ENCODE results near the gene TBC1D14. TPM values are rescaled to one million over a fixed set of nuclear protein-coding genes. Genes with fewer than 3 reads are reported as not detected.

The TBC1D14 gene
- total RNA-seq, 2 experiments from 2014 or later, result 39.4 to 39.8 TPM

GRCh38 chr4:7052313-7052712 is 142.7 kb downstream of the TBC1D14 start:
- no peaks in the 10 kb centered on the region for H3K27me3 Mint-ChIP-seq (ENCODE audit: low read depth)
- DNase-seq, result no peak
- no peak for ATAC-seq
- peaks cover 23% of the 10 kb centered on the region for H3K4me1 Mint-ChIP-seq (ENCODE audit: low read depth)
- ChIA-PET CTCF (interaction anchor here (0.8 to 1.0 kb wide), 2 partner anchors 9 to 10 kb away, joined by 4 to 5 read pairs; a partner anchor contains a TSS), POLR2A (interaction anchor here (1.4 to 1.5 kb wide), 2 partner anchors 10 to 15 kb away, joined by 6 to 13 read pairs; partner anchors contain the start of gene GRPEL1)
- no peak overlapping the region for H3K4me3 Mint-ChIP-seq
- peaks cover 12% of the 10 kb centered on the region for H3K36me3 Mint-ChIP-seq (ENCODE audit: low read depth)
- no peaks in the 10 kb centered on the region for H3K9me3 Mint-ChIP-seq (ENCODE audit: insufficient read depth)
- H3K27ac Mint-ChIP-seq, result peak overlapping the region; percentile 63

DNA sequence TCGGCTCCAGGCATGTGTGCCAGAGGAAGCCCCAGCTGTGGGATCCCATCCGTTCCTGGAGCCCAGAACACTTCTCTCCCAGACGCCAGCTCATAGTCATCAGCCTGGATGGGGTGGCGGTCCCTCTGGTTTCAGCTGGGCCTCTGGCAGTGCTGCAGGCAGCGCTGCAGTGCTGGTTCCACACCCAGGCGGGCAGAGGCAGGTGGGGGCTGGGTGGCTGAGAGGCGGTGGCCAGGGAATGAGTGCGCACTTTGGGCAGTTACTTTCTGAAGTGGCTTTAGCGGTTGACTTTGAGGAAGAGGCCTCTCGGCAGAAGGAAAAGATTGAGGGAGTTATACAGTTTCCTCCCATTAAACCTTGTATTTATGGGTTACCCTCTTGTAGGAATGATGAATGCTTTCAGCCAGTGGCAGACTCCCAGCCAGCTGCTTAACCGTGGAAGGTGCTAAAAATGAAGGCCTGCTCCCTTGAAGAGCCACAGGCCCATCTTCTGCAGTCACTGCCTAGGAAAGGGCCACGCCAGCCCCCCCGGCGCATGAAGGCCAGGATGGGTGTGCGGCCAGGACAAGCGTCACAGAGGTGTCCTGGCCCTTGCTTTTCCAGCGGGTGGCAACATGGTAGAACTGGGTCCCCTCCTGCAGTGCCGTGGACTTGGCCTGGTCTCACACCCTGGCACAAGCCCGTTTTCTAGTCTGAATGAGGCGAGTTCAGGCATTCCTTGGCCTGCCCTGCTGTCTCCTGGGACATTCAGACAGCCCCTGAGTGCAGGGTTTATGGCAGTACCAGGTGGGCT is 143.5 kb downstream of the TBC1D14 start:
- Mint-ChIP-seq H3K4me1 (ENCODE audit: low read depth) (peaks cover 21% of the 10 kb centered on the region), H3K36me3 (ENCODE audit: low read depth) (peaks cover 16% of the 10 kb centered on the region), H3K27ac (peak overlapping the region; percentile 63), H3K4me3 (no peak overlapping the region), H3K27me3 (ENCODE audit: low read depth) (no peaks in the 10 kb centered on the region), H3K9me3 (ENCODE audit: insufficient read depth) (no peaks in the 10 kb centered on the region)
- POLR2A ChIA-PET, result interaction anchor here (1.4 to 1.5 kb wide), 2 partner anchors 9 to 14 kb away, joined by 6 to 13 read pairs; partner anchors contain the start of gene GRPEL1
- DNase-seq (no peak), ATAC-seq (peak; percentile 24)
- CTCF ChIA-PET, result interaction anchor here (0.8 to 4.3 kb wide), 3 partner anchors 9 to 15 kb away, joined by 4 to 27 read pairs (median 5); partner anchors contain the start of gene GRPEL1

- DNase-seq, result no peak
- Mint-ChIP-seq H3K27me3 (ENCODE audit: low read depth) (no peaks in the 10 kb centered on the region), H3K4me3 (no peak overlapping the region), H3K9me3 (ENCODE audit: insufficient read depth) (no peaks in the 10 kb centered on the region), H3K36me3 (ENCODE audit: low read depth) (peaks cover 28% of the 10 kb centered on the region), H3K4me1 (ENCODE audit: low read depth) (peaks cover 21% of the 10 kb centered on the region), H3K27ac (peak overlapping the region; percentile 47)
- ATAC-seq, result no peak
- ChIA-PET POLR2A (interaction anchor here (0.8 to 1.4 kb wide), 4 partner anchors 9 to 181 kb away, joined by 3 to 9 read pairs (median 3); partner anchors contain the start of gene GRPEL1), CTCF (interaction anchor here (1.8 to 4.3 kb wide), 2 partner anchors 11 to 14 kb away, joined by 4 to 27 read pairs; partner anchors contain the start of genes GRPEL1 and TADA2B)
Measured at GRCh38 chr4:7054106-7054880, 144.7 kb downstream of the TBC1D14 start.

DNA sequence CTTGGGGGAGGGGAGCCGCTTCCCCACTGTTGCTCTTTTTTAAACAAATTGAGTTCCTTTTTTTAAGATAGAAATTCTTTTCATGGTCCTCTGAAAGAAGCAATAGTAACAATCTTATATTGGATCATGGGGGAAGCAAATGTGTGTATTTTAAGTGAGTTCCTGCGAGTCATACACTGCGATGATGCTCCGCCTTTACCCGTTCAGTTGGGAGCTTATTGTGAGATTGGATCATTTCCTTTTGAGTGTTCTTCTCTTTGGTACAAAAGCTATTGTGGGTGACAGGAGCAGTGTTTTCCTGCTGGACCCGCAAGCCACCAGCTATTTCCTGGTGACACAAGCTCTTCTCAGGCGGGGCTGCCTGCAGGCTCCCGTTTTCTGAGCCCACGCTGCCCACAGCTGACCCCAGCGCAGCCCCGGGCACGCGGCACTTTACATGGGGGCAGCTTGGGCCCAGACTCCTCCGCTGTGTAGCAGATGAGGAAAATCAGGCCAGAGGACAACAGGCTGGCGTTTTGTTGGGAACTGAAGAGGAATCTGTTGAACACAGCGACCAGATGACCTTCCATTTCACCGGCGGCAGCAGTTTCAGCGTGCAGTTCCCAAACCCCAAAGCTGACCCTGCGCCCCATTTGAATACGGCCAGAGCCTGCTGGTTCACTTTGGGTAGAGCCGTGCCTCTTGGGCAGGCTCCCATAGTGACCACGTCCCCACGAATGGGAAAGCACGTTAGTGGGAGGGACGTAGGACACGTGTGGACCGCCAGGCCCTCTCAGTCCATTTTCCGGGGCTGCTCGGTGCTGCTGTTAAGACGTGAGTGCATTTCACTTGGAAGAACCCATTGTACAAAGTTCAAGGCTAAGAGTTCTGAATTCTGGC is 145.7 kb downstream of the TBC1D14 start:
- DNase-seq, result no peak
- H3K27me3 Mint-ChIP-seq (ENCODE audit: low read depth), result no peaks in the 10 kb centered on the region
- no peak overlapping the region for H3K4me3 Mint-ChIP-seq
- CTCF ChIA-PET, result interaction anchor here (0.9 to 4.3 kb wide), 3 partner anchors 9 to 13 kb away, joined by 3 to 27 read pairs (median 4); partner anchors contain the start of genes GRPEL1 and TADA2B
- no peak for ATAC-seq
- no peaks in the 10 kb centered on the region for H3K9me3 Mint-ChIP-seq (ENCODE audit: insufficient read depth)
- peaks cover 21% of the 10 kb centered on the region for H3K4me1 Mint-ChIP-seq (ENCODE audit: low read depth)
- no peak overlapping the region for H3K27ac Mint-ChIP-seq
- POLR2A ChIA-PET, result interaction anchor here (0.8 to 1.4 kb wide), 4 partner anchors 8 to 183 kb away, joined by 3 to 9 read pairs (median 4); partner anchors contain the start of genes GRPEL1 and TADA2B
- H3K36me3 Mint-ChIP-seq (ENCODE audit: low read depth), result peaks cover 38% of the 10 kb centered on the region

DNA sequence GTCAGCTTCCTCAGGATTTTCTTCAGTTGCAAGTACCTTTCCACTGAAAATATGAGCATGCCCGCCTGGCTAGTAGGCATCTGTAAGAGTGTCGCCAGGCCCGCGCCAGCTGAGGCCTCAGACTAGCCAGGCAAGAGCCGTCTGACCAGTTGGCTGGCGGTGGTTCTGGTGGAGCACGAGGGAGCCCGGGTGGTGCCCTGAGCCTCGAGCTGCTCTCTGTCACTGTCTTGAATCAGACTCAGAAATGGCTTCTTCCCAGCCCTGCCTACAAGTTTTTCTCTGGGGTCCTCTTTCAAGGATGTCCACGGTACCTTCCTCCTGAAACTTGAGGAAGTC is 146.3 kb downstream of the TBC1D14 start:
- Mint-ChIP-seq H3K27me3 (ENCODE audit: low read depth) (no peaks in the 10 kb centered on the region), H3K36me3 (ENCODE audit: low read depth) (peaks cover 43% of the 10 kb centered on the region), H3K27ac (peak overlapping the region; percentile 34), H3K9me3 (ENCODE audit: insufficient read depth) (no peaks in the 10 kb centered on the region), H3K4me3 (no peak overlapping the region), H3K4me1 (ENCODE audit: low read depth) (peaks cover 21% of the 10 kb centered on the region)
- ATAC-seq (no peak), DNase-seq (no peak)
- CTCF ChIA-PET, result interaction anchor here (0.9 to 4.3 kb wide), 3 partner anchors 8 to 12 kb away, joined by 3 to 27 read pairs (median 23); partner anchors contain the start of genes GRPEL1 and TADA2B
- POLR2A ChIA-PET, result interaction anchor here (0.6 to 1.3 kb wide), 2 partner anchors 12 to 13 kb away, joined by 3 to 5 read pairs; partner anchors contain the start of genes GRPEL1 and TADA2B

DNA sequence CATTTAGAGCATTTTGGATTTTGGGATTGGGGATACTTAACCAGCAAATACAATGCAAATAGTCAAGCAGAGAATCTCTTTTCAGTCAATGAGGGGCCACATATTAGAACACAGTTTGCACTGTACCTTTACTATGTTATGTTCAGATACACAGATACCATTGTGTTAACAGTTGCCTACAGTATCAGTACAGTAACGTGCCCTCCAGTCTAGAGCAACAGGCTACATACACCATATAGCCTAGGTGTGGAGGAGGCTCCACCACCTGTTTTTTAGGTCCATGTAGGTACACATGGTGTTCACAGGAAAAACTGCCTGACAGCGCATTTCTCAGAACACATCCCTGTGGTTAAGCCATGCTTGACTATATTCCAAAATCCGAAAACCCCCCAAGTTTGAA is 149.2 kb downstream of the TBC1D14 start:
- no peak for DNase-seq

DNA sequence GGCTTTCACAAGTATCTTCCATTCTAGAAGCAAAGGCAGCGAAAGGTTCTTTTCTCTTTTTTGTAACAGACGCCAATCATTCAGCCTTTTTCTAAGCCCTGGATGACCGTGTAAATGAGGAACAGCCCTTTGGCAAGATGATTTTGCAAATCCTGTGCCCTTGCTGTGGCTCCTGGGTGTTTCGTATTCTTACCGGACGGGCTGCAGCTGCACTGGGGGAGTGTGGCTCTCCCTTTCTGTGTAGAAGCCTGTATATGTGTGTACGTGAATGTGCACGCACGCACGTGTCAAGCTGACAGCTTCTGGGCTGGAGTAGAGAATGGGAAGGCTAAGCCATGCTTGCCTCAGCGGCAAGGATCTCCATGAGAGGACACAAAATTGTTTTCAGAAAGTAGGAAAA is 150.0 kb downstream of the TBC1D14 start:
- ChIA-PET POLR2A (interaction anchor here (0.7 kb wide), 2 partner anchors 10 kb away, joined by 3 to 5 read pairs; no protein-coding TSS in a partner anchor), CTCF (interaction anchor here (1.5 to 4.2 kb wide), 2 partner anchors 15 to 43 kb away, joined by 4 to 23 read pairs; partner anchors contain the start of gene TADA2B)
- H3K27ac Mint-ChIP-seq, result no peak overlapping the region
- H3K27me3 Mint-ChIP-seq (ENCODE audit: low read depth), result no peaks in the 10 kb centered on the region
- no peak for DNase-seq
- H3K4me3 Mint-ChIP-seq, result no peak overlapping the region
- peaks cover 2% of the 10 kb centered on the region for H3K4me1 Mint-ChIP-seq (ENCODE audit: low read depth)
- no peaks in the 10 kb centered on the region for H3K9me3 Mint-ChIP-seq (ENCODE audit: insufficient read depth)
- H3K36me3 Mint-ChIP-seq (ENCODE audit: low read depth), result peaks cover 62% of the 10 kb centered on the region
- ATAC-seq, result no peak

More for the DNA sequence above, 149.2 kb downstream of the TBC1D14 start:
- Mint-ChIP-seq H3K27ac (no peak overlapping the region), H3K9me3 (ENCODE audit: insufficient read depth) (no peaks in the 10 kb centered on the region), H3K4me1 (ENCODE audit: low read depth) (peaks cover 7% of the 10 kb centered on the region), H3K27me3 (ENCODE audit: low read depth) (no peaks in the 10 kb centered on the region), H3K36me3 (ENCODE audit: low read depth) (peaks cover 66% of the 10 kb centered on the region), H3K4me3 (no peak overlapping the region)
- no peak for ATAC-seq
- POLR2A ChIA-PET, result interaction anchor here (0.8 kb wide), 1 partner anchor 9 kb away, joined by 7 read pairs; the partner anchor contains the start of gene GRPEL1
- CTCF ChIA-PET, result interaction anchor here (1.5 to 4.2 kb wide), 2 partner anchors 14 to 44 kb away, joined by 4 to 23 read pairs; partner anchors contain the start of gene TADA2B

- CTCF ChIA-PET, result interaction anchor here (1.5 to 11.7 kb wide), 3 partner anchors 16 to 42 kb away, joined by 4 to 172 read pairs (median 23); partner anchors contain the start of gene TADA2B
- POLR2A ChIA-PET, result interaction anchor here (0.7 to 1.5 kb wide), 3 partner anchors 9 to 15 kb away, joined by 3 to 5 read pairs (median 5); no protein-coding TSS in a partner anchor
Measured at GRCh38 chr4:7060346-7061150, 150.9 kb downstream of the TBC1D14 start.

DNA sequence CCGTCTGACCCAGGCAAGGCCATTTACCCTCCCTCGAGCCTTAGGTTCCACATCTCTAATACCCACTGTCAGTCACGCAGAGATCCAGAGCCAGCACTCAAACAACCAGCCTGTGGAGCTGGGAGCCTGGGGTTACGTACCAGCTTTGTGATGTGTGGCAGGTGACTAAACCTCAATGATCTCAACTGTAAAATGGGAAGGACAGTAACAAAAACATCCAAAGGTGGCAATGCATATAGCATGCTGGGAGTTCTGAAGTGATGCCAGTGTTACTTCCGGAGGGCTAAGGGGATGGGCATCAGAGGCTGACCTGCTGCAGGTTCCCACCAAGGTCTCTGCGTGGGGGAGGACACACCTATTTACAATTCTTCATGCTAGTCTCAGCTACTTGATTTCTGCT is 152.2 kb downstream of the TBC1D14 start:
- Mint-ChIP-seq H3K27ac (no peak overlapping the region), H3K4me1 (ENCODE audit: low read depth) (peaks cover 18% of the 10 kb centered on the region), H3K27me3 (ENCODE audit: low read depth) (no peaks in the 10 kb centered on the region), H3K36me3 (ENCODE audit: low read depth) (peaks cover 68% of the 10 kb centered on the region), H3K9me3 (ENCODE audit: insufficient read depth) (no peaks in the 10 kb centered on the region), H3K4me3 (no peak overlapping the region)
- no peak for DNase-seq
- ChIA-PET POLR2A (interaction anchor here (0.8 to 1.4 kb wide), 2 partner anchors 10 to 17 kb away, joined by 6 to 9 read pairs; no protein-coding TSS in a partner anchor), CTCF (interaction anchor here (1.5 to 11.7 kb wide), 2 partner anchors 9 to 19 kb away, joined by 6 to 172 read pairs; partner anchors contain the start of gene TADA2B)
- no peak for ATAC-seq

More at GRCh38 chr4:7060346-7061150, 150.9 kb downstream of the TBC1D14 start:
- Mint-ChIP-seq H3K9me3 (ENCODE audit: insufficient read depth) (no peaks in the 10 kb centered on the region), H3K4me3 (no peak overlapping the region), H3K27ac (no peak overlapping the region), H3K27me3 (ENCODE audit: low read depth) (no peaks in the 10 kb centered on the region), H3K36me3 (ENCODE audit: low read depth) (peaks cover 63% of the 10 kb centered on the region), H3K4me1 (ENCODE audit: low read depth) (peaks cover 7% of the 10 kb centered on the region)
- ATAC-seq (no peak), DNase-seq (no peak)
